ENCODE data around the gene RLN1.
"Not testable (repeated sequence)": the region's sequence is repeated elsewhere in the genome, so short reads cannot be mapped to it uniquely, and the experiment has no call there.

Gene RLN1

DNA sequence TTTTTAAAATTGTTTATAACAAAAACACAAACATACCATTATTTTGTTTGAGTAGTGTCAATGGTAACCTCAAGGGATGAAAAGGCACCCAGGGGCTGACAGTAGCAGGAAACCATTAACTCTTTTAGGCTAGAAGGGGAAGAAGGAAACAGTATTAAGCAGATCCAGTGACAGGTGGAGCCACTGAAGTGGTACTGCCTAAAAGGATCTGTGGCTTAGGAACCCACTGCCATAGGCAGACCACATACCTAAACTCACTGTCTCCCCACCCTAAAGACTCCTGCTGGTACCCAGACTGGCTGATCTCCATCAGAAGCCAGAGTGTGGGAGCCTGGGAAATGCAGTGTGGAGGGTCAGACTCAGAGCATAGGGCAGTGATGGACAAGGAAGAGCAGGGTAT, 13.5 kb downstream of the RLN1 start:
- in situ Hi-C loops (cut with HindIII; ENCODE audit: low sequenced_read_pairs) = no loop called here

- in situ Hi-C loops (cut with HindIII; ENCODE audit: low sequenced_read_pairs) = not testable (repeated sequence)
Measured at GRCh38 chr9:5321601-5322000, 18.1 kb downstream of the RLN1 start.

DNA sequence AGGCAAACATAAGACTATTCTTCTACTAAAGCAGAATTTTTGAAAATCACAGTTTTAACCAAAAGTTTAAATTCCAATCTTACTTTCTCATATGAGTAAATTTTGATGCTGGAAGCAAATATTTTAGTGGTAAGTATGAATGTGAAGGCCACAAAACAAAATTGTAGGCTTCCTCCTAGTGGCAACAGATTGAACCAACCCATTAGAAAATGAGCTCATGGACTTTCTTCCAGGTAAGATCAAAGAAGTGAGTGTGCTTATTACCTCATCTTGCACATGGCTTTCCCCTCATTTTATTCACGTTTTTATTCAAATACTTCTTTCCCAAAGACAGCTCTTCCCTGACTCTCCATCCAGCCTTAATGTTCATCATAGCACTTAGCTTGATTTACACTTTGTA, 18.6 kb downstream of the RLN1 start:
- in situ Hi-C loops (cut with HindIII; ENCODE audit: low sequenced_read_pairs) = no loop called here

GRCh38 chr9:5316406-5316805, 23.3 kb downstream of the RLN1 start:
- in situ Hi-C loops (cut with HindIII; ENCODE audit: low sequenced_read_pairs) = not testable (repeated sequence)

- in situ Hi-C loops (cut with HindIII; ENCODE audit: low sequenced_read_pairs) = no loop called here
Measured at GRCh38 chr9:5315187-5315923, 24.3 kb downstream of the RLN1 start.

DNA sequence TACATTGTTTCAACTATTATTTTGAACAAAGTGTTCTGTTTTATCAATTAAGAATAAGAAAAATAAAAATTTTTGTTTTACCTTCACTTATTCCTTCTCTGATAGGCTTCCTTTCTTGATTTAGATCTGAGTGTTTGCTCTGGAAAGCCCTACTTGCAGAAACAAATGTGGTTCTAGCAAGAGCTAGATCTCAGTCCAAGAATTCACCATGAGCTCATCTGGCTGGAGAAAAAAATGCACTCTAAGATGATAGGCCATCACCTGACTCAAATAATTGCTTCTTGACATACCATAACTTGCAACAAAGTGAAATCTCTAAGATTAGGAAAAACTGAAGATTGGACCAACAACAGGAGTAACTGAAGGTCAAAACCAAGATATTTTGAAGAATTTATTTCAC, 28.8 kb downstream of the RLN1 start:
- in situ Hi-C loops (cut with HindIII; ENCODE audit: low sequenced_read_pairs) = no loop called here

GRCh38 chr9:5305741-5306140, 33.9 kb downstream of the RLN1 start:
- in situ Hi-C loops (cut with HindIII; ENCODE audit: low sequenced_read_pairs) = no loop called here

- in situ Hi-C loops (cut with HindIII; ENCODE audit: low sequenced_read_pairs) = not testable (repeated sequence)
Measured at GRCh38 chr9:5303840-5304795, 35.6 kb downstream of the RLN1 start, which contains the start of gene RLN2. RLN2 (minus strand) TSS chr9:5304716; CDS start chr9:5304580, 136 bp downstream.

- in situ Hi-C loops (cut with HindIII; ENCODE audit: low sequenced_read_pairs) = no loop called here
Measured at GRCh38 chr9:5301544-5301943, 38.1 kb downstream of the RLN1 start.

DNA sequence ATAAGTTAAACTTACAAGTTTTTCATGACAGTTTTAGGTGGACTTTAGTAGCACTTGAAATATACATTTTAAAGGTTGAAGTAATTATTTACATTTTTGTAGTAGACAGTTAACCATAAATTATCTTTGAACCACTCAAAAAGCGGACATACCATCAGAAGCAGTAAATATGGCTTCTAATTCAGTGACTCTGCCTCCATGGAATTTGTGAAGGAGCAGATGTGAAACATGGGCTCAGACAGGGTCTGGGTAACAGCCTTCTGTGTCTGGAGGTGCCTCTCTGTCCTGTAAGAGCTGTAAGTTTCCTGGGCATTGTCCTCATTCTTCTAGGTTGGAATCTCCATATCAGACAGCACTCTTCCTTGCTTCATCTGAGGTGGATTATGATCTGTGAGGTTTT, 47.5 kb downstream of the RLN1 start:
- in situ Hi-C loops (cut with HindIII; ENCODE audit: low sequenced_read_pairs) = no loop called here

DNA sequence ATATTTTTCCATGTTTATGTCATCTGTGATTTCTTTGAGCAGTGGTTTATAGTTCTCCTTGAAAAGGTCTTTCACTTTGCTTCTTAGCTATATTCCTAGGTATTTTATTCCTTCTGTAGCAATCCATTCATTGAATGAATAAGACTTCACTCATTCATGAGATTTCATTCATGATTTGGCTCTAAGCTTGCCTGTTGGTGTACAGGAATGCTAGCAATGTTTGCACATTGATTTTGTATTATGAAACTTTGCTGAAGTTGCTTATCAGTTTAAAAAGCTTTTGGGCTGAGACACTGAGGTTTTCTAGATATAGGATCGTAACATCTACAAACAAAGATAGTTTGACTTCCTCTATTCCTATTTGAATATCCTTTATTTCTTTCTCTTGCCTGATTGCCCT, 51.1 kb downstream of the RLN1 start:
- in situ Hi-C loops (cut with HindIII; ENCODE audit: low sequenced_read_pairs) = no loop called here

GRCh38 chr9:5286262-5286661, 53.4 kb downstream of the RLN1 start:
- in situ Hi-C loops (cut with HindIII; ENCODE audit: low sequenced_read_pairs) = no loop called here

Data from DLD1 (cell line).